C4-2B (cell line): ENCODE data around the gene SLC22A1.

Experiments
- CTCF ChIP-seq: fragments of 450-650 bp; conservative IDR thresholded peaks from 2 replicates; pipeline ENCODE4 v1.5.1; 2017; ENCODE audit warnings: mild to moderate bottlenecking
- ZFX ChIP-seq: fragments of 450-650 bp; IDR thresholded peaks from 2 replicates; pipeline ENCODE4 v1.6.1; 2017

GRCh38 chr6:160130729-160131484 lies 9.3 kb downstream of the SLC22A1 start:
- TF ChIP-seq CTCF (no peak), ZFX (no peak)
